ENCODE measurements around the gene OSTM1. TPM values are rescaled to one million over a fixed set of nuclear protein-coding genes. Genes with fewer than 3 reads are reported as not detected.

Gene OSTM1
- total RNA-seq, result 100 to 1,000 TPM in 1 of 4 donors, 10 to 100 TPM in 3; 26.3 to 327 (median 58.4) TPM

DNA sequence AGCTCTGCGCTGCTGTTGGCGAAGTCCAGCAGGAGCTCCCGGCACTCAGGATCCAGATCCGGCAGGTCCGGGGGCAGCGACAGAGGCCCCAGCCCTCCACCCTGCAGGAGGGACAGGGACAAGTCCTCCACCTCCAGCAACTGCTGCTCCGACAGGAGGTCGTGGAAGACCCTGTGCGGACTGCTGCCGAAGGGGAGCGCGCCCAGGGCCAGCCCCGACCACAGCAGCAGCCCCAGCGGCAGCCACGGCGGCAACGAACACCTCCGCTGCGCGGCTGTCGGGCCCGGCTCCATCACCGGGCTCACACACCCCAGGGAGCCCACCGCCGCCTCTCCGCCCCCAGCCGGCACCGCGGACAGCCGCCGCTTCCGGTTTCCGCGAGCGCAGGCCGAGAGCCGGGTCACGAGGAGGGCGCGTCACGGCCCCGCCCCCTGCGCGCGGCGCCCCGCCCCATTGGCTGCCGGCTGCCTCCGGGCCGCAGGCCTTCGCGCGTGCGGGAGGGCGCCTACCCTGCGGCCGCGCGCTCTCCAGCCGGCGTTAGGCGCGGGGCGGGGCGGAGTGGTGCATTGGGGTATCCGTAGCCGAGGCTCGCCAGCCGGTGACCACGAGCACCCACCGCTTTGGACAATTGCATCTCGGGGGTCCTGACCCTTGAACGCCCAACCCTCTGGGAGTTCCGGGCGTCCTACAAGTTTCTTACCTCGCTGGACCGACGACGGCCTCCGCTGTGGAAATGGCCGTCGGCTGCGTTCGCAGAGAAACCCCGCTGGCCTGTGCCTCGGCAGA, at the start of gene OSTM1:
Gene OSTM1 (minus strand): TSS at position 383 of the 786 bp plus-strand sequence. CDS start 90 bp downstream, at position 293.
- H3K36me3 ChIP-seq, result no peaks in the 10 kb centered on the region
- in situ Hi-C loops (cut with MboI; ENCODE audit: low pct_ligation_motif_present in 1 of 4, low pct_unique_long_range_greater_than_20kb in 1 of 4, low sequenced_read_pairs in 3 of 4) (no loop called here), intact Hi-C loops (cut with DNase I; ENCODE audit: low total_unique reads) (no loop called here)
- TF ChIP-seq POLR2A (IDR thresholded peaks at IDR 0.05), result peak; percentile 80
- peak; percentile 76 to 93 (median 90) for TF ChIP-seq POLR2AphosphoS5 (IDR thresholded peaks at IDR 0.05)
- TF ChIP-seq, protein P1, sequence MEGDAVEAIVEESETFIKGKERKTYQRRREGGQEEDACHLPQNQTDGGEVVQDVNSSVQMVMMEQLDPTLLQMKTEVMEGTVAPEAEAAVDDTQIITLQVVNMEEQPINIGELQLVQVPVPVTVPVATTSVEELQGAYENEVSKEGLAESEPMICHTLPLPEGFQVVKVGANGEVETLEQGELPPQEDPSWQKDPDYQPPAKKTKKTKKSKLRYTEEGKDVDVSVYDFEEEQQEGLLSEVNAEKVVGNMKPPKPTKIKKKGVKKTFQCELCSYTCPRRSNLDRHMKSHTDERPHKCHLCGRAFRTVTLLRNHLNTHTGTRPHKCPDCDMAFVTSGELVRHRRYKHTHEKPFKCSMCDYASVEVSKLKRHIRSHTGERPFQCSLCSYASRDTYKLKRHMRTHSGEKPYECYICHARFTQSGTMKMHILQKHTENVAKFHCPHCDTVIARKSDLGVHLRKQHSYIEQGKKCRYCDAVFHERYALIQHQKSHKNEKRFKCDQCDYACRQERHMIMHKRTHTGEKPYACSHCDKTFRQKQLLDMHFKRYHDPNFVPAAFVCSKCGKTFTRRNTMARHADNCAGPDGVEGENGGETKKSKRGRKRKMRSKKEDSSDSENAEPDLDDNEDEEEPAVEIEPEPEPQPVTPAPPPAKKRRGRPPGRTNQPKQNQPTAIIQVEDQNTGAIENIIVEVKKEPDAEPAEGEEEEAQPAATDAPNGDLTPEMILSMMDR (IDR thresholded peaks at IDR 0.05), result no peak
- H3K4me3 ChIP-seq, result peak within 1 kb of the TSS; percentile 65 to 97 (median 86)
- H3K27ac ChIP-seq, result peak within 1 kb of the TSS; percentile 79 to 88 (median 87)
- 0% methylated on average over 7 to 57 of the region's 86 CpGs for WGBS, 2 donors (ENCODE audit: low coverage in 1 of 2)
- peaks cover 4 to 22% (median 16%) of the 10 kb centered on the region in 4 donors for H3K4me1 ChIP-seq
- no peaks in the 10 kb centered on the region for H3K9me3 ChIP-seq
- peak; percentile 95 for DNase-seq
- no peaks in the 10 kb centered on the region for H3K27me3 ChIP-seq

DNA sequence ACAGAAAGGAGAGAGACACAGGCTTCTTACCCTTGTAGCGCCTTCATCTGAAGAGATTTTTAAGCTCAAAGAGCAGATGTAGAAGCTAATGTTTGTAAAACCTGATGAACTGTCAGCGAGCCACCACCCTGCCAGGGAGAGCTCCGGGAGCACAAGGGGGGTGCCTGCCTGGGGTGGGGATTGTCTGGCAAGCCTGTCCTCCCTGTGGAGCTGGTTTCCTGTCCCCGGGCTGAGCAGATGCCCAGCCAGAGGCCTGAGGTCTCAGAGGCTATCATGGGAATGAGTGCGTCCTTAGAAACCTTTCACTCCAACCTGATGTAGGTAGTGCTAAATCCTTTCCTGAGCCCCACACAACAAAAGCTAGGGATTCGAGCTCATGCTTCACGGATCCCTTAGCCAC, 49.4 kb upstream of the OSTM1 start:
- intact Hi-C loops (cut with DNase I; ENCODE audit: low total_unique reads), result no loop called here
- Histone ChIP-seq H3K27ac (no peak overlapping the region), H3K9me3 (no peaks in the 10 kb centered on the region), H3K27me3 (peaks cover 99% of the 10 kb centered on the region), H3K4me1 (peaks cover 4 to 6% (median 5%) of the 10 kb centered on the region in 4 donors), H3K36me3 (no peaks in the 10 kb centered on the region), H3K4me3 (no peak overlapping the region)
- DNase-seq, result no peak
- 31 to 42% methylated on average over 3 to 7 of the region's 7 CpGs for WGBS, 2 donors (ENCODE audit: low coverage in 1 of 2)
- no peak for TF ChIP-seq POLR2A (IDR thresholded peaks at IDR 0.05)
- in situ Hi-C loops (cut with MboI; ENCODE audit: low pct_ligation_motif_present in 1 of 4, low pct_unique_long_range_greater_than_20kb in 1 of 4, low sequenced_read_pairs in 3 of 4), result loop anchor here in 1 of 4 donors (25.0 kb wide), 1 partner anchor 363 kb away; no protein-coding TSS in a partner anchor

DNA sequence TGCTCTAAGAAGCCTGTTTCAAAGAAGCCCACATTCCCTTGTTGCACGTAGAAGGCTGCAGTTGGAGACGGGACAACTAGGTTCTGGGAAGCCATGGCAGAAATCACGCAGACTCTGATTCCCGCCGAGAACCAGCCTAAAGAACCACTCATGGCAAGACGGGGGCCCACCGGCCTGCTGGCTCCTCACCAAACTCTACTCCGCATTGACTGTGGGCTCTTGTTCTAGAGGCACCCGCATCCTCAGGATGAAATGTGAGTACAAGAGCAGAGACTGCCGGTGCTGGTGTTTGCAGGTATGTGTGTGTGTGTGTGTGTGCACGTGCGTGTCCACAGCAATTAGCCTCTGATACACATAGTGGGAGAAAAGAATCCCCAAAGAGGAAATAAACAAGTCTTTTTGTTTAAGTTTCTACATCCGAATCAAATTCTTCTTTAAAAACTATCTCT, 49.0 kb upstream of the OSTM1 start:
- H3K27me3 ChIP-seq, result peaks cover 99% of the 10 kb centered on the region
- no peak overlapping the region for H3K4me3 ChIP-seq
- 35 to 39% methylated on average over 7 to 13 of the region's 13 CpGs for WGBS, 2 donors (ENCODE audit: low coverage in 1 of 2)
- no peak for DNase-seq
- no peak overlapping the region for H3K27ac ChIP-seq
- H3K9me3 ChIP-seq, result no peaks in the 10 kb centered on the region
- intact Hi-C loops (cut with DNase I; ENCODE audit: low total_unique reads), result no loop called here
- in situ Hi-C loops (cut with MboI; ENCODE audit: low pct_ligation_motif_present in 1 of 4, low pct_unique_long_range_greater_than_20kb in 1 of 4, low sequenced_read_pairs in 3 of 4), result loop anchor here in 1 of 4 donors (25.0 kb wide), 1 partner anchor 364 kb away; no protein-coding TSS in a partner anchor
- TF ChIP-seq POLR2AphosphoS5 (IDR thresholded peaks at IDR 0.05), result no peak
- TF ChIP-seq, protein P1 (IDR thresholded peaks at IDR 0.05), result no peak
- no peak for TF ChIP-seq EP300 (IDR thresholded peaks at IDR 0.05; ENCODE audit: low read depth)
- TF ChIP-seq POLR2A (IDR thresholded peaks at IDR 0.05), result no peak
- H3K36me3 ChIP-seq, result no peaks in the 10 kb centered on the region
- peaks cover 4 to 10% (median 8%) of the 10 kb centered on the region in 4 donors for H3K4me1 ChIP-seq

DNA sequence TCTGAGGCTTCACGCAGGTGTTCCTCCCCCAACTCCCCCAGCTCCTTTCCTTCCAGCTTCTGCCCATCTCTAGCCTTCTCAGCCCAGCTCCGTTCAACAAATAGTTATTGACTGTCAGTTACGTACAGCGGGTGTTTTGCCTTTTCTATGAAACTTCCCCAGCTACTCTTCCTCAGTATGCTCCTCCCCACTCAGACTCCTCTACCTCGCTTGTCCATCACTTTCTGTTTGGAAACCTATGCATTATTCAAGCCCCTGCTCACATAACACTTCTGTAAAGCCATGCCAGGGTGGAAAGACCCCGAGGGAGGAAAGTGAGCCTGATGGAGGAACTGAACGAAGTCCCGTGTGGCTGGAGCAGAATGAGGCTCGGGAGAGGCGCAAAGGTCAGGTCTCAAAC, 47.1 kb upstream of the OSTM1 start:
- no peak overlapping the region for H3K4me3 ChIP-seq
- no peak for DNase-seq
- TF ChIP-seq, protein P1 (IDR thresholded peaks at IDR 0.05), result no peak
- no peak for TF ChIP-seq POLR2AphosphoS5 (IDR thresholded peaks at IDR 0.05)
- no peak for TF ChIP-seq POLR2A (IDR thresholded peaks at IDR 0.05)
- no peak for TF ChIP-seq EP300 (IDR thresholded peaks at IDR 0.05; ENCODE audit: low read depth)
- no peaks in the 10 kb centered on the region for H3K36me3 ChIP-seq
- peaks cover 15 to 28% (median 24%) of the 10 kb centered on the region in 4 donors for H3K4me1 ChIP-seq
- 52 to 55% methylated on average over 10 of the region's 10 CpGs for WGBS, 2 donors (ENCODE audit: low coverage in 1 of 2)
- in situ Hi-C loops (cut with MboI; ENCODE audit: low pct_ligation_motif_present in 1 of 4, low pct_unique_long_range_greater_than_20kb in 1 of 4, low sequenced_read_pairs in 3 of 4) (loop anchor here in 1 of 4 donors (25.0 kb wide), 1 partner anchor 366 kb away; no protein-coding TSS in a partner anchor), intact Hi-C loops (cut with DNase I; ENCODE audit: low total_unique reads) (no loop called here)
- H3K27me3 ChIP-seq, result peaks cover 99% of the 10 kb centered on the region
- no peaks in the 10 kb centered on the region for H3K9me3 ChIP-seq
- H3K27ac ChIP-seq, result no peak overlapping the region

All from transverse colon (tissue), 4 donors.